SK-N-SH treated with all-trans-retinoic acid at 6 μM for 48 hours (cell line): ENCODE measurements around the gene ABCA7.

ENCODE experiments used
- RARB ChIP-seq: fragments of 250-450 bp; sonication (Bioruptor Pico); IDR thresholded peaks from 2 replicates; pipeline ENCODE4 v1.8.0; 2021; ENCODE audit warnings: mild to moderate bottlenecking, moderate library complexity
- ZNF565 ChIP-seq: fragments of 450-650 bp; formaldehyde crosslinking; conservative IDR thresholded peaks from 2 replicates; pipeline ENCODE4 v1.5.0; 2020; ENCODE audit warnings: low read depth, mild to moderate bottlenecking, moderate library complexity
- ZNF8 ChIP-seq: fragments of 450-650 bp; formaldehyde crosslinking; IDR thresholded peaks from 2 replicates; pipeline ENCODE4 v1.5.0; 2020; ENCODE audit warnings: mild to moderate bottlenecking, moderate library complexity
- TF ChIP-seq, protein P1 (sequence below): fragments of 250-450 bp; sonication (Bioruptor Pico); IDR thresholded peaks from 2 replicates; pipeline ENCODE4 v1.8.0; 2020; ENCODE audit warnings: mild to moderate bottlenecking, moderate library complexity, borderline replicate concordance

DNA sequence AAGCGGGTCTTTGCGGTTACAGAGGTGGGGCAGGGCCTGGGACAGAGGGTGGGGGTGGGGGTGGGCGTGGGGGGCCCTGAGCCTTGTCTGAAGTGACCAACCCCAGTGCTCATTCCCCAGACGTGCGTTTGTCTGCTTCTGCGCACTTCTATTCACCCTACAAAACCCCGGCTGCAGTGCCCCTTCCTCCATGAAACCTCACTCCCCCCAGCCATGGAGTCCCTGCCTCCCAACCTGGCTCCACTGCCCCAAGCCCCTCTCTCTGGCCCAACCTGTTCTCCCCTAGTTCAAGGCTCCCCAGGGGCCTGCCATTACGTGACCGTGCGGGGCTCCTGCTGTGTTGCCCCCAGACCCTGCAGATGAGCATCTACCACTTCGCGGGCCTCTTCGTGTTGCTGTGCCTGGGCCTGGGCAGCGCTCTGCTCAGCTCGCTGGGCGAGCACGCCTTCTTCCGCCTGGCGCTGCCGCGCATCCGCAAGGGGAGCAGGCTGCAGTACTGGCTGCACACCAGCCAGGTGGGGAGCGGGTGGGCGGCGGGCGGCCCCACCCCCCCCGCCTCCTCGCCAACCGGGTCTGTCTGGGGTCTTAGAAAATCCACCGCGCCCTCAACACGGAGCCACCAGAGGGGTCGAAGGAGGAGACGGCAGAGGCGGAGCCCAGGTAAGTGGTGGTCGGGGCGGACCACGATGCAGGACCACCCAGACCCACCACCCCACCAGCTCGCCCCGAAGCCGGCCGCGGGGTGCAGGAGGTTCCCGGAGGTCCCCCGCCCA, 31.5 kb upstream of the ABCA7 start:
- TF ChIP-seq, protein P1, sequence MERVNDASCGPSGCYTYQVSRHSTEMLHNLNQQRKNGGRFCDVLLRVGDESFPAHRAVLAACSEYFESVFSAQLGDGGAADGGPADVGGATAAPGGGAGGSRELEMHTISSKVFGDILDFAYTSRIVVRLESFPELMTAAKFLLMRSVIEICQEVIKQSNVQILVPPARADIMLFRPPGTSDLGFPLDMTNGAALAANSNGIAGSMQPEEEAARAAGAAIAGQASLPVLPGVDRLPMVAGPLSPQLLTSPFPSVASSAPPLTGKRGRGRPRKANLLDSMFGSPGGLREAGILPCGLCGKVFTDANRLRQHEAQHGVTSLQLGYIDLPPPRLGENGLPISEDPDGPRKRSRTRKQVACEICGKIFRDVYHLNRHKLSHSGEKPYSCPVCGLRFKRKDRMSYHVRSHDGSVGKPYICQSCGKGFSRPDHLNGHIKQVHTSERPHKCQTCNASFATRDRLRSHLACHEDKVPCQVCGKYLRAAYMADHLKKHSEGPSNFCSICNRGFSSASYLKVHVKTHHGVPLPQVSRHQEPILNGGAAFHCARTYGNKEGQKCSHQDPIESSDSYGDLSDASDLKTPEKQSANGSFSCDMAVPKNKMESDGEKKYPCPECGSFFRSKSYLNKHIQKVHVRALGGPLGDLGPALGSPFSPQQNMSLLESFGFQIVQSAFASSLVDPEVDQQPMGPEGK (CRISPR knock-in tag), result no peak
- no peak for TF ChIP-seq RARB (CRISPR knock-in tag)
- no peak for TF ChIP-seq ZNF565 (CRISPR knock-in tag)
- TF ChIP-seq ZNF8 (CRISPR knock-in tag), result no peak
